KG1 (cell line): Measurements from ENCODE around the gene CBX5.
"Not testable (repeated sequence)": the region's sequence is repeated elsewhere in the genome, so short reads cannot be mapped to it uniquely, and the experiment has no call there.

Source experiments
- DNase-seq: peaks from one replicate; lab custom pipeline; 2025; lab: John Stamatoyannopoulos, UW

The CBX5 gene

GRCh38 chr12:54197010-54197409 is 82.9 kb downstream of the CBX5 start:
- no peak for DNase-seq

GRCh38 chr12:54196396-54196795 is 83.5 kb downstream of the CBX5 start:
- DNase-seq: no peak

GRCh38 chr12:54195737-54196347 is 84.1 kb downstream of the CBX5 start:
- DNase-seq: no peak

GRCh38 chr12:54195080-54195736 is 84.7 kb downstream of the CBX5 start:
- no peak for DNase-seq

GRCh38 chr12:54194611-54195010 is 85.3 kb downstream of the CBX5 start:
- not testable (repeated sequence) for DNase-seq

GRCh38 chr12:54193434-54193833 is 86.5 kb downstream of the CBX5 start:
- DNase-seq: no peak

- DNase-seq: peak; percentile 32
Measured at GRCh38 chr12:54191550-54192022, 88.3 kb downstream of the CBX5 start.

GRCh38 chr12:54191126-54191525 is 88.8 kb downstream of the CBX5 start:
- DNase-seq: no peak

GRCh38 chr12:54189198-54189539 is 90.8 kb downstream of the CBX5 start:
- no peak for DNase-seq

- DNase-seq: no peak
Measured at GRCh38 chr12:54187075-54187474, 92.8 kb downstream of the CBX5 start.

- no peak for DNase-seq
Measured at GRCh38 chr12:54185919-54186318, 94.0 kb downstream of the CBX5 start.

- not testable (repeated sequence) for DNase-seq
Measured at GRCh38 chr12:54185297-54185696, 94.6 kb downstream of the CBX5 start.

- no peak for DNase-seq
Measured at GRCh38 chr12:54184024-54184805, 95.7 kb downstream of the CBX5 start.

- no peak for DNase-seq
Measured at GRCh38 chr12:54182981-54183380, 96.9 kb downstream of the CBX5 start.

- DNase-seq: no peak
Measured at GRCh38 chr12:54182086-54182485, 97.8 kb downstream of the CBX5 start.
